Measurements from ENCODE around the gene PCSK4.

The PCSK4 gene

DNA sequence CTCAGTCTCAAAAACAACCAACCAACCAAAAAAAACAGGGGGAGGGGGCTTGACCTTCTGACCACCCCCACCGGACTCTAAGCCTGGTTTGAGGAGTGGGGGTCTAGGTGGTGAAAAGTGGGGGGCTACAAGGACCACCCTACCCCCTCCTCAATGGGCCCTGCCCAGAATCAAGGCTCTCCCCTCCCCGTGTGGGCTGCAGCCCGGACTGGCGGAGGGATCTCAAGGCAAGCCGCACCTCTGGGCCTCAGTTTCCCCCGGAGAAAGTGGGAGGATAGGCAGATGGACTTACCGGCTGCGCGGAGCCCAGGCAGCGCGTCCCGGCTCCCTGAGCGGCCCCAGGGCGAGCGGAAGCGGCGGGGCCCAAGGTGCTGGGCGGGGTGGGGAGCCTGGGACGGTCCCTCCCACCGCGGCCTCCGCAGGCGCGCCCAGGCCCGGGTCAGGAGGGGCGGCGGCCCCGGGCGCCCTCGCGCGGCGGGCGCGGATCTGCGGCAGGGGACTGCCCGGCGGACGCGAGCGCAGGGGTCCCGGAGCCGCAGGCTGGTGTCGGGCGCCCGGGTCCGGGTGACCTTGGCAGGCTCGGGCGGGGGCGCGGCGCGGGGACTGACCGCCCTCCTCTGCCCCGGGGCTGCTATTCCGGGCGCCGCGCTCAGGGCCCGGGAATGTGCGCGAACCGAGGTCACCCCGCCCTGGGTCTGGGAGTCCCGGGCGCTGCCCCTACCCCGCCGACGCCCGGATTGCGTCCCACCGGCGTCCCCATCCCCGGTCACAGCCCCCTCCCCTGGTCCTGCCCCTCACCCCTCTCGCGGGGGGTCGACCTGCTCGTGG lies 22.7 kb upstream of the PCSK4 start, which contains the start of gene ADAMTSL5:
ADAMTSL5 (minus strand) TSS at position 349 of the 828 bp plus-strand sequence. CDS start 2,076 bp downstream, outside the sequence.
- no peak for TF ChIP-seq CTCF (conservative IDR thresholded peaks at IDR 0.05; ENCODE audit: low read depth, low read length)
- DNase-seq (ENCODE audit: low read depth): peak; percentile 19

DNA sequence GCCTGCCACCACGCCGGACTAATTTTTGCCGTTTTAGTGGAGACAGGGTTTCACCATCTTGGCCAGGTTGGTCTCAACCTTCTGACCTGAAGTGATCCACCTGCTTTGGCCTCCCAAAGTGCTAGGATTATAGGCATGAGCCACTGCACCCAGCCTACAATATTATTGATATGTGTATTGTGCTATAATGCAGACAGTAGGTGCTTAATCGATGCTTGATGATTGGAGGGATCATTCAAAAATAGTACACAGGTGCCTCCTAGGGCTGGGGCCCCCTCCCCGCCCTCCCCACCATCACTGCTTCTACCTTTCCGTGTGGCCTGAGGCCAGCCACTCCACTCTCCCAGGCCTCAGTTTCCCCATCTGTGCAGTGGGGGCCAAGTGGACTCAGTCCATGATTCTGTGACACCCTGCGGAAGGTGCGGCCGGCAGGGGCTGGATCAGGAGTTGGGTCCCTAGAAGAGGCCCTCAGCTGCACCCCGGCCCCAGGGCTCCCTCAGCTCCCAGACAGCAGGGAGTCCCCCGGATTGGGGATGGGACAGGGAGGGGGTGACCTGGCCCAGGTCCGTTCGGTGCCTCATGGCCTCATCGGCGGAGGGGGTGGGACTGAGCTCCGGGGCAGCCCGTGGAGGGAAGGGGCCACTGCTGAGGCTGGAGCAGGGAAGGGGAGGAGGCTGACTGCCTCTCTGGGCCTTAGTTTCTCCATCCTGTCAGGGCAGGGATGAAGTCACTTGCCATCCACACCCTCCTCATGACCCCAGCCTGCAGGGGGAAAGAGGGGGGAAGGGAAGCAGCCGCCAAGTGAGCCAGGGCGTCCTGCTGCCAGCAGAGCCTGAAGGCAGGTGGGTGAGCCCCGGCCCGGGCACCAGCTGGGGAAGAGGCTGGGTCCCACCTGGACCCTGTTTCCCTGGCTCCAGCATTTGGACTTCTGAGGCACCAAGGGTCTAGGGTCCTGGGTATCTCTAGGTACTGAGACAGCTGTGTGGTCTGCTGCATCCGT lies 21.5 kb upstream of the PCSK4 start:
- no peak for TF ChIP-seq CTCF (conservative IDR thresholded peaks at IDR 0.05; ENCODE audit: low read depth, low read length)
- DNase-seq (ENCODE audit: low read depth): no peak

More for the DNA sequence above, 22.7 kb upstream of the PCSK4 start, which contains the start of gene ADAMTSL5:
- H3K4me3 ChIP-seq (ENCODE audit: low read depth, low read length): peak within 1 kb of the TSS; percentile 43

GRCh38 chr19:1510807-1511206 lies 20.7 kb upstream of the PCSK4 start:
- DNase-seq (ENCODE audit: low read depth): no peak
- no peak for TF ChIP-seq CTCF (conservative IDR thresholded peaks at IDR 0.05; ENCODE audit: low read depth, low read length)
- no peak overlapping the region for H3K4me3 ChIP-seq (ENCODE audit: low read depth, low read length)

More for the DNA sequence above, 21.5 kb upstream of the PCSK4 start:
- H3K4me3 ChIP-seq (ENCODE audit: low read depth, low read length): no peak overlapping the region

- TF ChIP-seq CTCF (conservative IDR thresholded peaks at IDR 0.05; ENCODE audit: low read depth, low read length): no peak
- DNase-seq (ENCODE audit: low read depth): no peak
- H3K4me3 ChIP-seq (ENCODE audit: low read depth, low read length): no peak overlapping the region
Measured at GRCh38 chr19:1510442-1510806, 20.3 kb upstream of the PCSK4 start.

GRCh38 chr19:1509602-1510441 lies 19.7 kb upstream of the PCSK4 start:
- TF ChIP-seq CTCF (conservative IDR thresholded peaks at IDR 0.05; ENCODE audit: low read depth, low read length): no peak
- no peak for DNase-seq (ENCODE audit: low read depth)
- no peak overlapping the region for H3K4me3 ChIP-seq (ENCODE audit: low read depth, low read length)

- DNase-seq (ENCODE audit: low read depth): no peak
- no peak for TF ChIP-seq CTCF (conservative IDR thresholded peaks at IDR 0.05; ENCODE audit: low read depth, low read length)
- peak overlapping the region; percentile 38 for H3K4me3 ChIP-seq (ENCODE audit: low read depth, low read length)
Measured at GRCh38 chr19:1508507-1508856, 18.3 kb upstream of the PCSK4 start.

All from choroid plexus epithelial cell (primary cell).